Measurements from ENCODE around the gene HIP1.
"Not testable (repeated sequence)": the region's sequence is repeated elsewhere in the genome, so short reads cannot be mapped to it uniquely, and the experiment has no call there.

Gene HIP1

DNA sequence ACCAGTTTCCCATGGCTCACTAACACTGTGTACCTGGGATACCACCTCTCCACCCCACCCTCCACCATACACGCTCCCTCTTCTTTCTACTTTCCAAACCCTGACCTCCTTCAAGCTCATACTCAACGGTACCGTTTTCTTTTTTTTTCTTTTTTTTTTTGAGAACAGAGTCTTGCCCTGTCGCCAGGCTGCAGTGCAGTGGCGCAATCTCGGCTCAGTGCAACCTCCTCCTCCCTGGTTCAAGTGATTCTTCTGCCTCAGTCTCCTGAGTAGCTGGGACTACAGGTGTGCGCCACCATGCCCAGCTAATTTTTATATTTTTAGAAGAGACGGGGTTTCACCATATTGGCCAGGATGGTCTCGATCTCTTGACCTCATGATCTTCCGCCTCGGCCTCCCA is 129.3 kb downstream of the HIP1 start:
- H2BK12ac ChIP-seq (ENCODE audit: low read length); DNase-seq; H3K4ac ChIP-seq (ENCODE audit: low read depth, low read length); H3K9me3 ChIP-seq (ENCODE audit: insufficient read depth, low read depth, low read length); H3K4me2 ChIP-seq (ENCODE audit: low read length); H3K4me3 ChIP-seq (ENCODE audit: low read depth, low read length); H3K18ac ChIP-seq (ENCODE audit: low read length); H2AK5ac ChIP-seq (ENCODE audit: low read length); H4K8ac ChIP-seq (ENCODE audit: low read depth, low read length); H4K12ac ChIP-seq (ENCODE audit: low read depth, low read length); H3K79me1 ChIP-seq (ENCODE audit: low read length); H2BK120ac ChIP-seq (ENCODE audit: insufficient read depth, low read length, poor library complexity); H3K4me1 ChIP-seq (ENCODE audit: control insufficient read depth in 1 of 2, insufficient read depth in 2 of 2, low read length in 2 of 2); H3K27ac ChIP-seq (ENCODE audit: low read depth, low read length); H2AFZ ChIP-seq (ENCODE audit: insufficient read depth, low read length, poor library complexity); H3K36me3 ChIP-seq (ENCODE audit: control insufficient read depth in 1 of 2, insufficient read depth in 2 of 2, low read length in 2 of 2); H3K79me2 ChIP-seq (ENCODE audit: control insufficient read depth, insufficient read depth, low read length, poor library complexity); H3K27me3 ChIP-seq (ENCODE audit: insufficient read depth, low read length); H4K91ac ChIP-seq (ENCODE audit: low read depth, low read length); H2BK5ac ChIP-seq (ENCODE audit: low read depth, low read length, poor library complexity); H3K14ac ChIP-seq (ENCODE audit: low read length); H3K9ac ChIP-seq (ENCODE audit: low read length); H3K23ac ChIP-seq (ENCODE audit: low read length): not testable (repeated sequence)
- WGBS (ENCODE audit: extremely low coverage, insufficient coverage, insufficient read length) = 100% methylated on average over 3 of the region's 11 CpGs

DNA sequence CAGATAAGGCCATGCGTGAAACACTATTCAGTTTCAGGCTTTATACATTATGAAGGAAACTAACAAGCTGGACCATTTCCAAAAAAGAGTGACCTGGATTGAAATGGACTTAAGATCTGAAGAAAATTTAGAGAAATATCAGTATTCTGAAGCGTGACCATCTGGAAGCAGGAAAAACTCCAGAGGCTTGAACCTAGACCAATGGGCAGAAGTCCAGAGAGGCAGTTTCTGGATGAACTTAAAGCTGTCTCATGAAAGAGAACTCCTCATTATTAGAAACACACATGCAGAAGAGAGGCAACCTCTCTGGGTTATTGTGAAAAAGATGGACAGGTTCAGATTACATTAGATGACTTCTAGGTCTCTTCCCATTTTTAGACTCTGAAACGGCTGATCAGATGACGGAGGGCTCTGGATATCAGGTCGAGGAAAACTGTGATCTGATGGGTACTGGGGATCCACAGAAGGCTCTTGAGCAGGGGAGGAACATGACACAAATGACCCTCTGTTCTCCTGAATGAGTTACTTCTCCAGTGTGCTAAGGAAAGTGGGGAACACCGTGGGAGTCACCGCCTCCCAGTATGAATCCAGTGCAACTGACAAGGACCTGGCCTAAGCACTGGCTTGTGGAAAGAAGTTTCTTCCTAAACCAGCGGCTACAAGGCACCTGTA is 130.2 kb downstream of the HIP1 start:
- H3K27me3 ChIP-seq (ENCODE audit: insufficient read depth, low read length) = no peaks in the 10 kb centered on the region
- WGBS (ENCODE audit: extremely low coverage, insufficient coverage, insufficient read length) = no CpG with 5 or more reads among the region's 8 CpGs
- no peak overlapping the region for H4K8ac ChIP-seq (ENCODE audit: low read depth, low read length)
- H3K4me1 ChIP-seq (ENCODE audit: control insufficient read depth in 1 of 2, insufficient read depth in 2 of 2, low read length in 2 of 2) = peaks cover 3 to 8% of the 10 kb centered on the region in 2 experiments
- no peak overlapping the region for H3K4me2 ChIP-seq (ENCODE audit: low read length)
- H2AFZ ChIP-seq (ENCODE audit: insufficient read depth, low read length, poor library complexity) = no peak overlapping the region
- no peaks in the 10 kb centered on the region for H3K9me3 ChIP-seq (ENCODE audit: insufficient read depth, low read depth, low read length)
- H3K4ac ChIP-seq (ENCODE audit: low read depth, low read length) = no peak overlapping the region
- no peak overlapping the region for H3K27ac ChIP-seq (ENCODE audit: low read depth, low read length)
- no peaks in the 10 kb centered on the region for H3K79me2 ChIP-seq (ENCODE audit: control insufficient read depth, insufficient read depth, low read length, poor library complexity)
- no peak overlapping the region for H3K18ac ChIP-seq (ENCODE audit: low read length)
- no peak overlapping the region for H3K23ac ChIP-seq (ENCODE audit: low read length)
- no peak overlapping the region for H3K9ac ChIP-seq (ENCODE audit: low read length)
- H4K91ac ChIP-seq (ENCODE audit: low read depth, low read length) = no peak overlapping the region
- no peak overlapping the region for H3K4me3 ChIP-seq (ENCODE audit: low read depth, low read length)
- H2AK5ac ChIP-seq (ENCODE audit: low read length) = no peak overlapping the region
- no peak for DNase-seq
- H3K36me3 ChIP-seq (ENCODE audit: control insufficient read depth in 1 of 2, insufficient read depth in 2 of 2, low read length in 2 of 2) = no peaks in the 10 kb centered on the region
- no peak overlapping the region for H2BK5ac ChIP-seq (ENCODE audit: low read depth, low read length, poor library complexity)
- no peak overlapping the region for H3K14ac ChIP-seq (ENCODE audit: low read length)
- H4K12ac ChIP-seq (ENCODE audit: low read depth, low read length) = no peak overlapping the region
- H3K79me1 ChIP-seq (ENCODE audit: low read length) = no peaks in the 10 kb centered on the region
- no peak overlapping the region for H2BK12ac ChIP-seq (ENCODE audit: low read length)
- H2BK120ac ChIP-seq (ENCODE audit: insufficient read depth, low read length, poor library complexity) = no peak overlapping the region

DNA sequence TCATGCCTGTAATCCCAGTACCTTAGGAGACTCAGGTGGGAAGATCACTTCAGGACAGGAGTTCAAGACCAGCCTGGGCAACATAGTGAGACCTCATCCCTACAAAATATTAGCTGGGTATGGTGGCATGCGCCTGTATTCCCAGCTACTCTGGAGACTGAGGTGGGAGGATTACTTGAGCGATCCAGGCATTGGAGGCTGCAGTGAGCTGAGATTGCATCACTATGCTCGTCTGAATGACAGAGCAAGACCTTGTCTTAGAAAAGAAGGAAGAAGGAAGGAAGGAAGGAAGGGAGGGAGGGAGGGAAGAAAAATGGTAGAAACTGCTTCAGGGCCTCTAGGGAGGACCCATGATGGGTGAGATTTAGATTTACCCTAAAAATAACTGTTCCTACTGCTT is 134.3 kb downstream of the HIP1 start:
- H4K91ac ChIP-seq (ENCODE audit: low read depth, low read length) = no peak overlapping the region
- no peak overlapping the region for H2AK5ac ChIP-seq (ENCODE audit: low read length)
- no peaks in the 10 kb centered on the region for H3K79me2 ChIP-seq (ENCODE audit: control insufficient read depth, insufficient read depth, low read length, poor library complexity)
- H3K4me1 ChIP-seq (ENCODE audit: control insufficient read depth in 1 of 2, insufficient read depth in 2 of 2, low read length in 2 of 2) = no peaks in the 10 kb centered on the region
- no peak overlapping the region for H3K14ac ChIP-seq (ENCODE audit: low read length)
- no peak overlapping the region for H3K18ac ChIP-seq (ENCODE audit: low read length)
- H4K8ac ChIP-seq (ENCODE audit: low read depth, low read length) = no peak overlapping the region
- H3K27ac ChIP-seq (ENCODE audit: low read depth, low read length) = no peak overlapping the region
- H3K4me2 ChIP-seq (ENCODE audit: low read length) = no peak overlapping the region
- H4K12ac ChIP-seq (ENCODE audit: low read depth, low read length) = no peak overlapping the region
- H3K9me3 ChIP-seq (ENCODE audit: insufficient read depth, low read depth, low read length) = no peaks in the 10 kb centered on the region
- no peaks in the 10 kb centered on the region for H3K27me3 ChIP-seq (ENCODE audit: insufficient read depth, low read length)
- H3K36me3 ChIP-seq (ENCODE audit: control insufficient read depth in 1 of 2, insufficient read depth in 2 of 2, low read length in 2 of 2) = no peaks in the 10 kb centered on the region
- H2AFZ ChIP-seq (ENCODE audit: insufficient read depth, low read length, poor library complexity) = no peak overlapping the region
- no peaks in the 10 kb centered on the region for H3K79me1 ChIP-seq (ENCODE audit: low read length)
- H2BK120ac ChIP-seq (ENCODE audit: insufficient read depth, low read length, poor library complexity) = no peak overlapping the region
- no peak overlapping the region for H3K23ac ChIP-seq (ENCODE audit: low read length)
- no peak overlapping the region for H3K9ac ChIP-seq (ENCODE audit: low read length)
- H3K4me3 ChIP-seq (ENCODE audit: low read depth, low read length) = no peak overlapping the region
- no peak overlapping the region for H3K4ac ChIP-seq (ENCODE audit: low read depth, low read length)
- WGBS (ENCODE audit: extremely low coverage, insufficient coverage, insufficient read length) = no CpG with 5 or more reads among the region's 3 CpGs
- H2BK12ac ChIP-seq (ENCODE audit: low read length) = no peak overlapping the region
- DNase-seq = no peak
- H2BK5ac ChIP-seq (ENCODE audit: low read depth, low read length, poor library complexity) = no peak overlapping the region

DNA sequence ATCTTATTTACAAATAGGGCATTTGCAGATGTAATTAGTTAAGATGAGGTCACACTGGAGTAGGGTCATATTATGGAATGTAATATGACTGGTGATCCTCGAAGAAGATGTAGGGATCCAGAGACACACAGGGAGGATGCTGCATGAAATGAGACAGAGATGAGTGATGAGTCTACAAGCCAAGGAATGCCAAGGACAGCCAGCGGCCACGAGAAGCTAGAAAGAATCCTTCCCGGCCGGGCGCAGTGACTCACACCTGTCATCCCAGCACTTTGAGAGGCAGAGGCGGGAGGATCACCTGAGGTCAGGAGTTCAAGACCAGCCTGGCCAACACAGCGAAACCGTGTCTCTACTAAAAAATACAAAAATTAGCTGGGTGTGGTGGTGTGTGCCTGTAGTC is 135.9 kb downstream of the HIP1 start:
- WGBS (ENCODE audit: extremely low coverage, insufficient coverage, insufficient read length) = no CpG with 5 or more reads among the region's 9 CpGs
- H3K79me1 ChIP-seq (ENCODE audit: low read length); H3K23ac ChIP-seq (ENCODE audit: low read length); H3K79me2 ChIP-seq (ENCODE audit: control insufficient read depth, insufficient read depth, low read length, poor library complexity); H3K14ac ChIP-seq (ENCODE audit: low read length); H3K27me3 ChIP-seq (ENCODE audit: insufficient read depth, low read length); H2BK120ac ChIP-seq (ENCODE audit: insufficient read depth, low read length, poor library complexity); H3K4me1 ChIP-seq (ENCODE audit: control insufficient read depth in 1 of 2, insufficient read depth in 2 of 2, low read length in 2 of 2); H3K18ac ChIP-seq (ENCODE audit: low read length); H2BK12ac ChIP-seq (ENCODE audit: low read length); H3K9ac ChIP-seq (ENCODE audit: low read length); H2AFZ ChIP-seq (ENCODE audit: insufficient read depth, low read length, poor library complexity); H2BK5ac ChIP-seq (ENCODE audit: low read depth, low read length, poor library complexity); H4K91ac ChIP-seq (ENCODE audit: low read depth, low read length); H2AK5ac ChIP-seq (ENCODE audit: low read length); H3K27ac ChIP-seq (ENCODE audit: low read depth, low read length); H3K9me3 ChIP-seq (ENCODE audit: insufficient read depth, low read depth, low read length); H3K4ac ChIP-seq (ENCODE audit: low read depth, low read length); H4K8ac ChIP-seq (ENCODE audit: low read depth, low read length); H3K4me3 ChIP-seq (ENCODE audit: low read depth, low read length); H4K12ac ChIP-seq (ENCODE audit: low read depth, low read length); H3K4me2 ChIP-seq (ENCODE audit: low read length); H3K36me3 ChIP-seq (ENCODE audit: control insufficient read depth in 1 of 2, insufficient read depth in 2 of 2, low read length in 2 of 2): not testable (repeated sequence)
- DNase-seq = peak; percentile 96

Measured in trophoblast cell (in vitro differentiated cells and primary cell).